CD4-positive, alpha-beta T cell treated with Interleukin-15 for 4 hours (primary cell): ENCODE data around the gene PPP6R2.

Experiments
- DNase-seq: peaks from one replicate; pipeline ENCODE4 v3.0.0-alpha.2; 2020; ENCODE audit warnings: low spot score

PPP6R2 gene

DNA sequence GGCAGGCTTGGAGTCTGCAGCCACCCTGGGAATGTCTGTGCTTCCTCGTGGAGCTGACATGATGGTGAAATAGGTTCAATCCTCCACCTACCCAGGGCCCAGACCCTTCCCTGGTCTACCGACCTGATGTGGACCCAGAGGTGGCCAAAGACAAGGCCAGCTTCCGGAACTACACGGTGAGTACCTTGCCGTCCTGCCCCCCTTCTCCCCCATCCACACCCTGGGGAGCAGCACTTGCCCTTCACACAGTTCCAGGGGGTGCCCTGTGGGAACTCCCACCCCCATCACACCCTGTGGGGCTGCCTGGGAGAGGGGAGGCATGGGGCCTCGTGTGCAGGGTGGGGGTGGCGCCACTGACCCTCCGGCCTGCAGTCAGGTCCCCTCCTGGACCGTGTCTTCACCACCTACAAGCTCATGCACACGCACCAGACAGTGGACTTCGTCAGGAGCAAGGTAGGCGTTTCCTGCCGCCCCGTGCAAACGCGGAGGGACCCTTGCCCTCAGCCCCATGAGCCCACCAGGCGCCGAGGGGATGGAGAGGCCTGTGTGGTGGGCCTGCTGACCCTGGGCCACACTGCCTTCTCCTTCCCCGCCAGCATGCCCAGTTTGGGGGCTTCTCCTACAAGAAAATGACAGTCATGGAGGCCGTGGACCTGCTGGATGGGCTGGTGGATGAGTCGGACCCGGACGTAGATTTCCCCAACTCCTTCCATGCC, 144.3 kb downstream of the PPP6R2 start:
- no peak for DNase-seq

GRCh38 chr22:50488006-50488677, 145.0 kb downstream of the PPP6R2 start:
- DNase-seq = no peak

DNA sequence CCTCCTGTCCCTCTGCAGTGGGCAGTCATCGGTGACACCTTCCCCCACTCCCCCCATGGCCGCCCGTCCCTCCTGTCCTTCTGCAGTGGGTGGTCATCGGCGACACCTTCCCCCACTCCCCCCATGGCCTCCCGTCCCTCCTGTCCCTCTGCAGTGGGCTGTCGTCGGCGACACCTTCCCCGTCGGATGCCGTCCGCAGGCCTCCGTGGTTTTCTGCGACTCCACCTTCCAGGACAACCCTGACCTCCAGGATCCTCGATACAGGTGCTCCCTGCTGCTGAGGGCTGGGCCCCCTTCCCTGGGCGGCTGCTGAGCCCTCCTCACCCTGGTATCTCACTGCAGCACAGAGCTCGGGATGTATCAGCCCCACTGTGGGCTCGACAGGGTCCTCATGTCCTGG, 145.8 kb downstream of the PPP6R2 start:
- no peak for DNase-seq

DNA sequence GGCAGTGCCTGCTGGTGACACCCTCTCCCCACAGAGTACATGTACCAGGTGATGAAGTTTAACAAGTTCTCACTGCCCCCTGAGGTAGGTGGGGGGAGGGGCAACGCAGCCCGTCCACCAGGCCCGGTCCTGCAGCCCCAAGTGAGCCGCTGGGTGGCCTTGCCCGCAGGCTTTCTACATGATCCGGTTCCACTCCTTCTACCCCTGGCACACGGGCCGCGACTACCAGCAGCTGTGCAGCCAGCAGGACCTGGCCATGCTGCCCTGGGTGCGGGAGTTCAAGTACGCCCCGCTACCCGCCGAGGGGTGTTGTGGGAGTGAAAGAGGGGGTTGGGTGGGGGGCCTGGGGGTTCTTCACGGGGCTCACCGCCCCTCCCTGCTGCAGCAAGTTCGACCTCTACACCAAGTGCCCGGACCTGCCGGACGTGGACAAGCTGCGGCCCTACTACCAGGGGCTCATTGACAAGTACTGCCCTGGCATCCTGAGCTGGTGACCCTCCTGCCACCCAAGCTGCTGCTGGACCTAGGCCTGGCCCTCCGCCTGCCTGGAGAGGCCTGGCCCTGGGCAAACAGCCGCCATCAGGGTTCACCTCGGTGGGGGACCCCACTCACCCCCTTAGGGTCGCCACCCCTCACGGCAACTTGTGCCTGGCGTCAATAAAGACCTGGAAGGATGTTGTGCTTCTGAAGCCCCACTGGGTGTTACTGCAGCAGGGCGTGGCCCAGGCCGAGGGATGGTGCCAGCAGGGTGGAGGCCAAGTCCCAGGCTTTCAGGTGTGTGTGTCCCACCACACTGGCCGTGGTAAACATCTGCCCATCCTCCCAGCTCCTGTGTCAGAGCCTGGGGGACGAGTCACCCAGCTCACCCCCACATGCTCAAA, 146.5 kb downstream of the PPP6R2 start:
- no peak for DNase-seq

- DNase-seq = no peak
Measured at GRCh38 chr22:50490531-50491308, 147.6 kb downstream of the PPP6R2 start.
